Endothelial cell of umbilical vein (primary cell): ENCODE results near the gene MYLK. TPM values are rescaled to one million over a fixed set of nuclear protein-coding genes. Genes with fewer than 3 reads are reported as not detected.

ENCODE experiments used
- BruUV-seq: library from RNA; stranded (reverse); fragments of 400-500 nt; replicated peaks from 2 replicates; lab custom pipeline; 2021; lab: Mats Ljungman, UMichigan
- CTCF ChIA-PET: fragments of 300-600, 350-600 bp; sonication (Branson Sonifier 250); formaldehyde crosslinking; loops from one replicate; lab custom pipeline; 2021; ENCODE audit warnings: antibody characterized with exemption, inconsistent platforms; lab: Charles Lee
- POLR2A ChIA-PET: fragments of 300-600, 350-600 bp; sonication (Branson Sonifier 250); formaldehyde crosslinking; loops from one replicate; lab custom pipeline; 2021; ENCODE audit warnings: antibody characterized with exemption, inconsistent platforms; lab: Charles Lee
- DNase-seq: peaks from one replicate; pipeline ENCODE4 v3.0.0-alpha.2; 2011; ENCODE audit warnings: low read depth, low spot score
- FAIRE-seq: peaks from 2 replicates; lab custom pipeline; 2011; peaks lifted over from hg19 to GRCh38; lab: Jason Lieb, UNC
- H2AFZ ChIP-seq: 2 replicates; pipeline ENCODE4 v1.6.0; 2012; ENCODE audit warnings: low read depth, low read length, control low read depth, inconsistent platforms
- H3K27ac ChIP-seq: 2 replicates; pipeline ENCODE4 v1.5.1; 2011; ENCODE audit warnings: low read depth, mild to moderate bottlenecking, control low read depth, low read length, moderate library complexity; ENCODE audit not compliant: insufficient read depth
- H3K27me3 ChIP-seq, 2 experiments: 2 replicates each; pipeline versions ENCODE4 v1.6.0 to v1.6.1; 2011; ENCODE audit warnings: low read length in 2 of 2, mixed read lengths in 1 of 2; ENCODE audit not compliant: control insufficient read depth in 2 of 2, insufficient read depth in 2 of 2
- H3K36me3 ChIP-seq, 2 experiments: 2 replicates in 1 of 2; 3 replicates in 1 of 2; pipeline ENCODE4 v1.5.1; 2011; ENCODE audit warnings: low read length in 2 of 2, mild to moderate bottlenecking in 1 of 2, moderate library complexity in 1 of 2; ENCODE audit not compliant: control insufficient read depth in 2 of 2, insufficient read depth in 2 of 2; ENCODE audit errors: extremely low read depth in 1 of 2
- H3K4me1 ChIP-seq: 3 replicates; pipeline ENCODE4 v1.5.1; 2011; ENCODE audit warnings: mild to moderate bottlenecking, low read length; ENCODE audit not compliant: control insufficient read depth, insufficient read depth; ENCODE audit errors: extremely low read depth
- H3K4me2 ChIP-seq: 2 replicates; pipeline ENCODE4 v1.6.1; 2011; ENCODE audit warnings: low read length, control low read depth, mixed read lengths; ENCODE audit not compliant: insufficient read depth
- H3K4me3 ChIP-seq, 3 experiments: fragments of 200-600 bp in 1 of 3; sonication (generic), shearing (Covaris generic) in 1 of 3; replicated peaks in 1 of 3; 2 replicates each; pipeline ENCODE4 v1.5.1; 2011 to 2016; ENCODE audit warnings: control low read depth in 3 of 3, low read length in 3 of 3, mild to moderate bottlenecking in 2 of 3, inconsistent platforms in 1 of 3, low read depth in 1 of 3, moderate library complexity in 1 of 3; ENCODE audit not compliant: insufficient read depth in 1 of 3
- H3K79me2 ChIP-seq: 2 replicates; pipeline ENCODE4 v1.6.0; 2012; ENCODE audit warnings: low read length, inconsistent platforms; ENCODE audit not compliant: control insufficient read depth, insufficient read depth
- H3K9ac ChIP-seq: replicated peaks from 2 replicates; pipeline ENCODE3; 2011; ENCODE audit warnings: low read length, control low read depth; ENCODE audit not compliant: insufficient read depth; ENCODE audit errors: extremely low read depth
- H3K9me1 ChIP-seq: replicated peaks from 3 replicates; pipeline ENCODE4 v1.6.0; 2011; ENCODE audit warnings: mild to moderate bottlenecking, low read length; ENCODE audit not compliant: control insufficient read depth, insufficient read depth; ENCODE audit errors: extremely low read depth
- H3K9me3 ChIP-seq: replicated peaks from 2 replicates; pipeline ENCODE4 v1.5.1; 2012; ENCODE audit warnings: low read length, inconsistent platforms; ENCODE audit not compliant: control insufficient read depth, insufficient read depth
- H4K20me1 ChIP-seq: replicated peaks from 2 replicates; pipeline ENCODE3; 2011; ENCODE audit warnings: mild to moderate bottlenecking, low read length; ENCODE audit not compliant: control insufficient read depth, insufficient read depth; ENCODE audit errors: extremely low read depth
- CTCF ChIP-seq, 2 donors: IDR thresholded peaks; 1 replicate in 1 of 2; 2 replicates in 1 of 2; pipeline ENCODE4 v1.5.1; 2011; ENCODE audit warnings: low read length in 2 of 2, mild to moderate bottlenecking in 2 of 2, moderate library complexity in 2 of 2, control low read depth in 1 of 2, inconsistent platforms in 1 of 2, low read depth in 1 of 2; ENCODE audit not compliant: insufficient read depth in 1 of 2; ENCODE audit errors: extremely low read depth in 1 of 2
- EZH2 ChIP-seq: IDR thresholded peaks from 2 replicates; pipeline ENCODE4 v1.6.1; 2012; ENCODE audit warnings: borderline replicate concordance, low read depth, mild to moderate bottlenecking, moderate library complexity, low read length, inconsistent platforms; ENCODE audit not compliant: severe bottlenecking
- FOS ChIP-seq: IDR thresholded peaks from 2 replicates; pipeline ENCODE4 v1.6.1; 2011; ENCODE audit warnings: mild to moderate bottlenecking, low read length, moderate library complexity, borderline replicate concordance; ENCODE audit not compliant: insufficient read depth
- GATA2 ChIP-seq: IDR thresholded peaks from 2 replicates; pipeline ENCODE4 v1.7.0; 2011; ENCODE audit warnings: low read depth, mild to moderate bottlenecking, moderate library complexity, mixed read lengths, low read length; ENCODE audit not compliant: insufficient read length, insufficient read depth
- JUN ChIP-seq: IDR thresholded peaks from 2 replicates; pipeline ENCODE4 v1.6.1; 2011; ENCODE audit warnings: borderline replicate concordance, low read depth; ENCODE audit not compliant: insufficient read length, insufficient read depth
- MAX ChIP-seq: IDR thresholded peaks from 2 replicates; pipeline ENCODE4 v1.6.1; 2011; ENCODE audit not compliant: insufficient read depth, insufficient read length
- MYC ChIP-seq: IDR thresholded peaks from one replicate; pipeline ENCODE4 v1.6.1; 2011; ENCODE audit warnings: mild to moderate bottlenecking, low read depth, low read length
- POLR2A ChIP-seq: IDR thresholded peaks from 2 replicates; pipeline ENCODE4 v1.6.1; 2012; ENCODE audit warnings: low read depth, mild to moderate bottlenecking, control low read depth, low read length
- POLR2AphosphoS5 ChIP-seq: IDR thresholded peaks from 2 replicates; pipeline ENCODE4 v1.6.1; 2012; ENCODE audit warnings: low read depth, mild to moderate bottlenecking, control low read depth, low read length, moderate library complexity; ENCODE audit not compliant: insufficient read depth
- dilution Hi-C: fragments of 300-500 bp; cut with MboI; formaldehyde crosslinking; loops from one replicate; pipeline ENCODE4 v1.15.0; 2019; ENCODE audit warnings: low sequenced_read_pairs; ENCODE audit not compliant: extremely low pct_ligation_motif_present
- intact Hi-C: fragments of 100-400 bp; cut with micrococcal nuclease; formaldehyde crosslinking; loops from one replicate; pipeline ENCODE4 v1.10.0; 2022
- polyA plus RNA-seq, 4 experiments: library from polyadenylated mRNA; depleted of rRNA in 3 of 4; stranded (reverse) in 3 of 4; unstranded in 1 of 4; fragments of >200 nt; gene quantifications; 2 replicates each; pipeline versions ENCODE4 v1.2.1 to v1.2.3, GENCODE V29; 2011 to 2012; ENCODE audit warnings: missing spikeins in 1 of 4
- total RNA-seq: library from RNA; stranded (reverse); gene quantifications from 2 replicates; pipeline ENCODE4 v1.2.3, GENCODE V29; 2021

Gene MYLK
- total and polyA plus RNA-seq, 2 donors (not counting 3 experiments of a cell fraction or from before 2014, with no cell fraction given) = 10.0 to 22.2 TPM

- no peak overlapping the region for H3K27ac ChIP-seq
- no peak overlapping the region for H3K4me3 ChIP-seq
- no peaks in the 10 kb centered on the region for H3K79me2 ChIP-seq
- no peaks in the 10 kb centered on the region for H3K9me1 ChIP-seq
- H3K4me1 ChIP-seq = peaks cover 3% of the 10 kb centered on the region
- no peaks in the 10 kb centered on the region for H3K36me3 ChIP-seq
- ChIA-PET POLR2A (no interaction called here), CTCF (interaction anchor here (0.9 to 1.9 kb wide), 5 partner anchors 22 to 231 kb away, joined by 3 to 8 read pairs (median 4); no protein-coding TSS in a partner anchor)
- no TSS peak for BruUV-seq
- FAIRE-seq (no peak), DNase-seq (no peak)
- dilution Hi-C loops = no loop called here
- H3K9ac ChIP-seq = no peak overlapping the region
- H3K27me3 ChIP-seq = peaks cover 8 to 14% of the 10 kb centered on the region in 2 experiments
- intact Hi-C loops = loop anchor here (5.0 to 10.0 kb wide), 3 partner anchors 76 to 228 kb away; partner anchors contain the start of gene CCDC14
- peak overlapping the region; percentile 59 for H3K4me2 ChIP-seq
- H3K9me3 ChIP-seq = no peaks in the 10 kb centered on the region
- no peak overlapping the region for H2AFZ ChIP-seq
- TF ChIP-seq POLR2A = no peak
- TF ChIP-seq JUN = no peak
- no peak for TF ChIP-seq MAX
- TF ChIP-seq MYC = no peak
- no peak for TF ChIP-seq POLR2AphosphoS5
- TF ChIP-seq EZH2 = no peak
- TF ChIP-seq CTCF (IDR thresholded peaks at IDR 0.05; ENCODE audit: extremely low read depth in 1 of 2, insufficient read depth in 1 of 2, low read depth in 1 of 2, low read length in 2 of 2) = no peak
- TF ChIP-seq FOS = no peak
- no peak for TF ChIP-seq GATA2
- no peaks in the 10 kb centered on the region for H4K20me1 ChIP-seq
Observed at GRCh38 chr3:123883111-123883510, 1.0 kb downstream of the MYLK start.
